GM20000 (cell line): Measurements from ENCODE around the gene KLHL14.

Experiments
- DNase-seq: peaks from one replicate; pipeline ENCODE4 v3.0.0; 2012; ENCODE audit warnings: low spot score
- CTCF ChIP-seq: IDR thresholded peaks from 2 replicates; pipeline ENCODE4 v1.5.1; 2012; ENCODE audit warnings: mild to moderate bottlenecking, control low read depth; ENCODE audit errors: extremely low read depth, missing control alignments

Gene KLHL14

DNA sequence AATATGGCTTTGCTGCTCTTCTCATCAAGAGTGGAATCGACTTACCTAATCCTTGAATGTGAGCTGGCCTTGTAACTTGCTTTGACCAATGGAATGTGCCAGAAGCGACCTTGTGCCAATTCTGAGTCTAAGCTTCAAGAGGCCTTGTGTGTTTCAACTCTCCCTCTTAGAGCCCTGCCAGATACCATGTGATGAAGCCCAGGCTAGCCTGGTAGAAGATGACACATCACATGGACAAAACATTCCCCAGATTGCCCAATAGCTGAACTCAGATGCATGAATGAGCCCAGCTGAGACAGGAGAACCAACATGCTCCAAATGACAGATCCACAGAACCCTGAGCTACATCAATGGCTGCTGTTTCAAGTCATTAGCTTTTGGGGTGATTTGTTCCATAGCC is 4.2 kb upstream of the KLHL14 start:
- no peak for TF ChIP-seq CTCF
- DNase-seq = no peak

DNA sequence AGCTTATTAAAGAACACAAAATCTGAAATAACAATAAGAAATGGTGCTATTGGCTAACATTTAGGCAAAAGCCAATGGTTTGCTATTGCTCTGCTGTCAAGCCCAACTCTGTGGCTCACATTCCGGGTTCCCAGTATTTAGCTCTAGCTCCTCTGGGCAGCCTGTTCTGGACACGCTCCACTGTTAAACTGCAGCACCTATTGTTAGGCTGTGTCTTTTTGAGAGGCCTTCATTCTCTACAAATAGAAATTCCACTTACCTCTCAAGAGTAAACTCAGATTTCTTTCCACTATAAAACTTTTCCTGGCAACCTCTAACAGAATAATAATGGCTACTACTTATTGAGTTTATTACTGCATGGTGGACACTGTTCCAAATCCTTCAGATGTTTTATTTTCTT is 3.7 kb upstream of the KLHL14 start:
- DNase-seq = no peak
- TF ChIP-seq CTCF = no peak

- no peak for TF ChIP-seq CTCF
- no peak for DNase-seq
These were observed 2.8 kb upstream of the KLHL14 start for GRCh38 chr18:32775628-32776027.

GRCh38 chr18:32773382-32773712 is 524 bp upstream of the KLHL14 start:
- DNase-seq = no peak
- TF ChIP-seq CTCF = no peak

GRCh38 chr18:32771871-32772580 is 797 bp downstream of the KLHL14 start:
- DNase-seq = peak; percentile 37

DNA sequence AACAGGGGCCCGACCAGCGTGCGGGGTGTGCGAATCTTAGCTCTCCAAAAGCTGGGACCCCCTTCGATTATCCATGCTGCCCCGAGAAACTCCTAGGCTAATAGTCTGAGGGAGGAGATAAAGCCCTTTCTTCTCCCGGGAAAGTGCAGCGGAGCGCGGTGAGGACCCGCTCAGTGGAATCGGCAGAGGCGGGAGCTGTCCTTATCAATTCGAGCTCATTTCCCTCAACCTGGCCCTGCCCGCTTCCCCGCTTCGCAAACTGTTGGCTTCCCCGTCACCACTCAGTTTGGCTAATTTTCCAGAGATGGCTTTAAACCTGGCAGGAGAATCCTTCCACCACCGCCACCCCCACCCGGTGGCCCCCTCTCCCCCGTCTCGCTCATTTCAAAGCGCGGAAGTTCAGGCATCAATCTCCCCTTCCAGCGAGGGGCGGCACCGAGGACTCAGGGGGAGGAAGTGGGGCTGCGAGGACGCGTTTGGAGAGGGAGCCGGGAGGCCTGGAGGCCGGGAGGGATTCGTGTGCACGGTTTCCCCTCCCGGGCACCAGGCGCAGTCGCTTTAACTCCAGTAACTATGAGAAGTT is 1.6 kb downstream of the KLHL14 start:
- TF ChIP-seq CTCF = no peak
- DNase-seq = peak; percentile 55

More at GRCh38 chr18:32771871-32772580, 797 bp downstream of the KLHL14 start:
- TF ChIP-seq CTCF = no peak

- TF ChIP-seq CTCF = no peak
- DNase-seq = peak; percentile 30
These were observed 2.1 kb downstream of the KLHL14 start for GRCh38 chr18:32770666-32771168.
